ENCODE data around the gene NR3C2.

DNA sequence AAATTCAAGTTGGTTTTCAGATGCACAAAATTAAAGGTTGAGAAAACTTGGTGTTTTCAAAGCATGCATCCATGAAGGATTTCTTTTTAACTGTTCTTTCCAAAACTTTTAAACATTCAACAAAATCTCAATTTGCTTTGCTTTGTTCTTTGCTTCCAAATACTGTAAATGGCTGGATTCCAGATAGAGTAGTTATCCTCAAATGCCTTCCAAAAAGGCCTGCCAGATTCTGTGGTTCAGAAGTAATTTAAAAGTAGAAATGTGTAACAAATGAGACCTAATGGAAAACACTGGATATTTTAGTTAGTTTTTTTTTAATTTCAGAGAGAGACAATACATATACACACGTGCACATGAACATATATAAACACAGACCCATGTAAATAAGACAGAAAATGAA lies 97.3 kb downstream of the NR3C2 start:
- TF ChIP-seq MXI1 (conservative IDR thresholded peaks at IDR 0.05; ENCODE audit: poor library complexity, severe bottlenecking) (no peak), CTCF (IDR thresholded peaks at IDR 0.05; ENCODE audit: poor library complexity, severe bottlenecking) (no peak), POLR2AphosphoS5 (IDR thresholded peaks at IDR 0.05) (no peak), SMC3 (conservative IDR thresholded peaks at IDR 0.05; ENCODE audit: poor library complexity) (no peak), EP300 (conservative IDR thresholded peaks at IDR 0.05; ENCODE audit: poor library complexity, severe bottlenecking) (no peak), EZH2 (IDR thresholded peaks at IDR 0.05; ENCODE audit: borderline replicate concordance, insufficient read depth, low read length, poor library complexity, severe bottlenecking) (no peak)

Measured in neural cell (in vitro differentiated cells).